ENCODE results near the gene TRIM8.

Gene TRIM8

GRCh38 chr10:102616066-102616770, 28.1 kb upstream of the TRIM8 start:
- DNase-seq = no peak

- no peak for DNase-seq
These were observed 27.2 kb upstream of the TRIM8 start for GRCh38 chr10:102617041-102617440.

DNA sequence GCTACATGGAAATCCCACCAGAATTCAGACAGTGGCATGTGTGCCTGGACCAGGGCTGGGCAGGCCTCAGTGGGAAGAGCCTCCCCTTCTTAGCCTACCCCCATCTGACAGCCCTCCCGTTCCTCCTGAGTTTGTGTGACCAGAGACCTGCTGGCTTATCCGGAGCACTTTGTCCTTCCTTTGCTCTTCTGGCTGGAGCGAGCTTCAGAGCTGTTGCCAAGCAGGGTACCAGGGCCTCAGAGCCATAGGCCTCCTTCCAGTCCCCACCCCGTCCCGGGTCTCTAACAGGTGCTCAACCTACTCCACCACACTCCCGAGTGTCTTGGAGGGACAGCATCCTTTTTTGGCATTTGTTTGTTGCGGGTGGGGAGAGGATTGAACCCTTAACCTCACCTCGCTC, 26.5 kb upstream of the TRIM8 start:
- no peak for DNase-seq

DNA sequence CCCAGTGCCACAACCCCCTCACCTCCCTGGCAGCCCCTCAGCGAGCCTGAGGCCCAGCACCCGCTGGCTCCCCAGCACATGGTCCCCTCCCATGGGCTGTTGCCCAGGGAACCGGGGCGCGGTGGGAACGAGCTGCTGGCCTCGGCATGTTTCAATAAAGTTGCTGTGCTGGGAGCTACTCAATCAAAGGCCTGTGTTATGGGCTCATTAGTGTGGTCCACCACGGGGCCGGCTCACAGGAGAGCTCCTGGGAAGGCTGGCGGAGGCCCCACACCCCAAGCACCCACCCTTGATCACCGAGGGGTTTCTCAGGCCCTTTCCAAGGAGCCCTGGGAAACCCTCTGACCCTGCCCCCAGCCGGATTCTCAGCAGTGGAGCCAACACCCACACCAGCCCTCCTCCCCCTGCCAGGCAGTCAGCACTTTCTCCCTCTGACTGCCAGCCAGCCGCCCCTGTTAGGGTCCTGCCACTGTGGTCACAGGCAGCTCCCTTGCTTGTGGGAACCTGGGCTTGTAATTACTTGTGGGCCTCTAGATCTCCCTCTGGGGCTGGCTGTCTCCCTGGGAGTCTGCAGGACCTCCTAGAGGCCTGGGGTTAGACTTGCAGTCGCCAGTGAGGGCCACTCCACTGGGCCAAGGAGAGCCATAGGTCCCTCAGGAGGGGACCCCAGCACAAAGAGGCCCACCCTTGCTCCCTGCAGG, 24.8 kb upstream of the TRIM8 start:
- DNase-seq = no peak

- no peak for DNase-seq
These were observed 24.1 kb upstream of the TRIM8 start for GRCh38 chr10:102620138-102620590.

DNA sequence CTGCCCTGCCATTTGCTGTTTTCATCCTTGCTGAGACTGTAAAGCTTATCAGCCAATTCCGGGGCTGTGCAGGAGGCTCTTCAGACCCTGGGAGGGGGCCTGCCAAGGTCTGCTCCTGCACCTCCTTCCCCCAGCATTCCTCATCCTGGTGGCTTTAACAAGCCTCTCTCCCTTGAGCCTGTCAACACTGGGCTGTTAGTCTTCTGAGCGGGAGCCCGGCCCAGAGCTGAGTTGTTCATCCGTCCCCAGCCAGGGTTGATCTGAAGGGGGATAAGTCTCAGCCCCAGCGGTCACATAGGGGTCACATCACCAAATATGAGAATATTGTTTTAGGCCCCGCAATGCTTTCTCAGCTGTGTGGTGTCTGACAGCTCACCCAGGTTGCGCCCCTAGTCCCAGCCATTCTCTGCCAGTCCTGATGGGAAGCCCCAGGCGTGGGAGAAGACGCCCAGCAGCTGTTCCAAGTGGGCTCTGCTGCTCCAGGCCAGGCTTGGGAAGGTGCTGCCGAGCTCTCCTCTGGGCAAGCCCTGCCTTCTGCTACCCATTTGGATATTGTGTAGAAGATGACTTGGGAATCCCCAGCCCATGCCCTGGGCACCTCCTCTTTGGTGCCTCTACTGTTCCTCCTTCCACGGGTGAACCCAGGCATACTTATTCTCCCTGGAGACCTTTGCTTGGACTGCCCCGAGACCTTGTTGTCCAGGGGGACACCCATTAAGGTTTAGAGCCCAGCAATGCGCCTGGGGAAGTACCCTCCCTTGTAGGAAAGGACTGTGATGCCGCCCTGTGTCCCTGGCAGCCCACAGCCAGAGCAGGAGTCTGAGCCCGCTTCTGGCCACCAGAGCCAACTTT, 23.5 kb upstream of the TRIM8 start:
- DNase-seq = no peak

DNA sequence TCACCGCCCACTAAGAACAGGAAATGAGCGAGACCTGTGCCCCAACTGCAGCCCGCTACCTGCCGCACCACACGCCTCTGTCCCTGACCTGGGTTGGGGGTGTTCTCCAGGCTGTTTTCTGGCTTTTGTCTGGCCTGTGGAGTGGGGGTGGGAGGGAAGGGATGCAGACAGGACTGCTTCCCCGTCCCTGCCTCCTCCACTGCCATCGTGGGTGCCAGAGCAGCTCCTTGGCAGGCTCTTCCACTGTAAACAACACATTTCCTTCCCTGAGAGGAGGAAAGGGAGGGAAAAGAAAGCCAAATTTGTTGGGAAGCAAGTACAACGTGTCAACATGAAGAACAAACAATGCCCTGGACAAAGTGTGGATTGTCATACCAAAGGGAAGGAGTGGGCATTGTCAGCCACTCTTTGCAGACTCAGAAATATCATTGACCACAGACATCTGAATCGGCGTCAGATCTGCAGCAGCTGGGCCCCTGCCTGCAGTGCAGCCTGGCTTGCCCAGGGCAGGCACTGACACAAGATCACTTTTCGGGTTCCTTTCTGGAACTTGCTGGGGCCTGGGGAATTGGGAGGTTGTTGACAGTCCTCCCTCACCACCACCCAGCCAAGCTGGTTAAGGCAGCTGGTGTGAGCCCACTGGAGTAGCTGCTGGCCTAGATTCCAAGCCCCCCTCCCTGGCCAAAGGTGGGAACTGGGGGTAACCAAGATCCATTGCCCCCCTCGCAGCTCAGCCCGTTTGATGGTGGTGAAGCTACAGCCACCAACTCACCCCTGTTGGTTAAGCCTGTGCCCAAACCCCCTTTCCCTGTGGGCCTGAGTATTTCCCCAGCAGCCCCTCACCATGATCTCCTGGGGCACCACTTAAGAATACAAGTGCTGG, 22.6 kb upstream of the TRIM8 start:
- DNase-seq = no peak

DNA sequence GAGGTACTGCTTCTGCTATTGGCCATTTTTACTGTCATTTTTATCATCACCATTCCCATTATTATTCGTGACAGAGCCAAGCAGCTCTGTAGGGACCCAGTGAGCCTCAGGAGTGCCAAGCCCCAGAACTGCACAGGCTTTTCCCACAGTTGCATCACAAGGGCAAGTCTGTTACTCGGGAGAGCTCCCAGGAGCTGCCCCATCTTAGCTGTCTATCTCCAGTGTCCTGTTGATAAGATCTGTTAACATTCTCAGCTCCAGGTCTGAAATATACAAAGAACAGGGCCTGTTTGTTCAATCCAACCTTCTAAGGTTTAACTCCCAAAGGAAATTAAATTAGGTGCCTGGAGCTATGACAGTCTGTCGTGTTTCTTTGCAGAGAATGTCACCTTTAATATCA, 20.2 kb upstream of the TRIM8 start:
- DNase-seq = no peak

GRCh38 chr10:102624751-102625645, 19.3 kb upstream of the TRIM8 start:
- DNase-seq = no peak

- no peak for DNase-seq
These were observed 18.1 kb upstream of the TRIM8 start for GRCh38 chr10:102626026-102626685.

DNA sequence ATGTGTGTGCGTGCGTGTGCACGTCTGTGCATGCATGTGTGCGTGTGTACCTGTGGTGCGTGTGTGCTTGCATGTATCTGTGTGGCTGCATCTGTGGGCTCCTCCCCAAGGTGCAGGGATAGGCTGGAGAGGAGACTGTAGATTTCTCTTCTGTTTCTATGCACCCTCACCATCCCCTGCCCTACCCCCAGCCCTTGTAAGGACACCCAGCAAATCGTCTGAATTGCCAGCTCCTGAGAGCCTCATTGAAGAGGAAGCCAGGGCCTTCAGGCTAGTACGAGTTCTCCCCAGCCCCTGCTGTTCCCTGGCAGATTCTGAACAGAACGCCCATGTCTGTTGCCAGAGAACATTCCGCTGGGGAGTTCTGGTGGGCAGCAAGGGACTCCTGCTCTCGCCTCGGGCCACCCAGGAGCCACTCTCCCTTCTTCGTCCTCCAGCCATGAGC, 17.0 kb upstream of the TRIM8 start:
- no peak for DNase-seq

DNA sequence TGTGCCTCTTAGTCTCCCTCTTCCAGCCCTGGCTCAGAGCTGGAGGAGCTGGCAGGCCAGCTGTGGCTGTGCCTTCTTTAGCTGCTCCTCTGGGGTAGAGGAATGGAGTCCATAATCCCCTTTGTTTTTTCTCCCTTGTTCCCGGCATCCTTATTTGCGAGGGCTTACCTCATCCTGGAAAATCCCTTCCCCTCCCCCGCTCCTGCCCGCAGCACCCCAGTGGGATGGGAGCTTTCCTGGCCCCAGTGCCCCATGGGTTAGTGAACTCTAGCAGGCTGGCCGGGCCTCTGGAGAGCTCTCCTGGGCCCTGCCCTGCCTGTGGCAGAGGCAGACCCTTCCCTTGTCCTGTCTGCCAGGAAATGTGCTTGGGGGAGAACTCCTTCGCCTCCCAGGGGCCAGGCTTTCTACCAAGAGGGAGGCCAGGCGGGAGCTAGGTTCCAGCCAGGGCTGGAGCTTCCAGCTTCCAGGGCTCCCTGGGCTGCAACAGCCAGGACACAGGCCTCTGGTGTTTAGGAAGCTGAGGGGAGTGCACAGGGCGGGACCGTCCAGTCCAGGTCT, 16.5 kb upstream of the TRIM8 start:
- no peak for DNase-seq

DNA sequence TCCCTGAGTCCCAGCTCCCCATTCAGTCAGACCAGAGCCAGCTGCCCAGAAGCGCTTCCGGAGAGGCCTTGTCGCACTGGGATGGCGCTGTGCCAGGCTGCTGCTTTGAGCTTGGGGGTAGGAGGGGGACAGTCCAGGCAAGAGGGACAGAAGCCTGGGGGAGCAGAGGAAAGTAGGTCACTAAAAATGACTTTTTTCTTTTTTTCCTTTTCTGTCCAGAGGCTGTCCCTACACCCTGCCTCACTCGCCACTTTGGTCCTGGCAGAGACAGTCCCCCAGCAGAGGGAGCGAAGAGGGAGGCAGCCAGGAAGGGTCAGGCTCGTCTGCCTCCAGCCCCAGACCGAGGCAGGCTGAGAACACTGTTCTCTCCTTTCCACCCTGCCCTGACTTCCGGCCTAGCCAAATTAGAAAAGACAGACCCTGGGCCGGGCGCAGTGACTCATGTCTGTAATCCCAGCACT, 15.8 kb upstream of the TRIM8 start:
- DNase-seq = no peak

- no peak for DNase-seq
These were observed 14.3 kb upstream of the TRIM8 start for GRCh38 chr10:102629661-102630614.

DNA sequence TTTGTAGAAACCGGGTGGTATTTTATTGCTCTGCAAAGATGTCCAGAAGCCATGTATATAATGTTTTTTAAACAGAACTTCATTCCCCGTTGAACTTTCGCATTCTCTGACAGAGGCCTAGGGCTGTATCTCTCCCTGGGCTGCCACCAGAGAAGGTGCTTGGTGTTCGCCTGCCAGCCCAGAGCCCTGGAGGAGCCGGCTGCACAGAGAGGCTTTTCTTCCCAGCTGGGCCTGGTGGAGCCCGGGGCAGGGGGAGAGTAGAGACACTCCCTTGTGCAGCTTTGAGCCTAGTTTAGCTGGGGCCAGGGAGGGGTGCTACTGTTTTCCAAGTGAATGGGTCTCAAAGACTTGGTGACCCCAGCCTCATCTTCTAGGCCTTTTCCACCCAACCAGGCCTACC, 13.6 kb upstream of the TRIM8 start:
- no peak for DNase-seq

DNA sequence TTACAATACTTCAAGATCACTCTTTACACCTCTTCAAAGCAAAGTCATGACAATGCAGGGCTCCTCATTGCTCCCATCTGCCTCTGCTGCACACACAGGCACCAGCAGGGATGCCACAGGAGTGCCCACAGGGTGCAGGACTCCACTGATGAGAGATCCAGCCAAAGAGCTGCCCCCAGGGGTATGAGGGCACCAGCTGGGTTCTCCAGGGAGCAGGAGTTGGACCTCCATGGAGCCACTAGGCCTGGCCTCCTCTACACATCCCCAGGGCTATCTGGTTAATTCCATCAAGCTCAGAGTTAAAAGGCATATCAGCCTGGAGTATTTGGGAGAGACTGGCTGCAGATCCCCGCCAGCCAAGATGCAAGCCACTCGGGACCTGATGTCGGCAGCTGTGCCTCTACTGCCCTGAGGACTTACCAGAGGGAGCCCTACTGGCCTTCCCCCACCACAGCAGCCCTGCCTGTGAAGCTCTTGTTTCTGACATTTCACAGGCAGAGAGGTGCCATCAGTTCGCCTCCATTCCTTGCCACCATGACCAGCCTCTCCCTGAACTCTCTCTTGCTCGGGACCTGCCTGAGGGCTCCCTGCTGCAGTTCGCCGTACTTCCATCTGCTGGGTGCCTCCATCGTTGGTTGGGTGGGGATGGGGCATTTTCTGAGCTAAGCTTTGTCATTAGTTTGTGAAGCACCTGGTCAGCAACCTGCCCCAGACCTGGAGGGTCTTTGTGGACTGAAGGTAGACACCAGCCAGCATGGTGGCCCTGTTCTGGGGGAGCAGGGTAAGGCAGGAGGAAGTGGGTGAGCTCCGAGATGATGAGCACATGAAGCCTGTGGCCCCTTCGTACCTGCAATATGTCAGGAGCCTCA, 12.5 kb upstream of the TRIM8 start:
- DNase-seq = no peak

DNA sequence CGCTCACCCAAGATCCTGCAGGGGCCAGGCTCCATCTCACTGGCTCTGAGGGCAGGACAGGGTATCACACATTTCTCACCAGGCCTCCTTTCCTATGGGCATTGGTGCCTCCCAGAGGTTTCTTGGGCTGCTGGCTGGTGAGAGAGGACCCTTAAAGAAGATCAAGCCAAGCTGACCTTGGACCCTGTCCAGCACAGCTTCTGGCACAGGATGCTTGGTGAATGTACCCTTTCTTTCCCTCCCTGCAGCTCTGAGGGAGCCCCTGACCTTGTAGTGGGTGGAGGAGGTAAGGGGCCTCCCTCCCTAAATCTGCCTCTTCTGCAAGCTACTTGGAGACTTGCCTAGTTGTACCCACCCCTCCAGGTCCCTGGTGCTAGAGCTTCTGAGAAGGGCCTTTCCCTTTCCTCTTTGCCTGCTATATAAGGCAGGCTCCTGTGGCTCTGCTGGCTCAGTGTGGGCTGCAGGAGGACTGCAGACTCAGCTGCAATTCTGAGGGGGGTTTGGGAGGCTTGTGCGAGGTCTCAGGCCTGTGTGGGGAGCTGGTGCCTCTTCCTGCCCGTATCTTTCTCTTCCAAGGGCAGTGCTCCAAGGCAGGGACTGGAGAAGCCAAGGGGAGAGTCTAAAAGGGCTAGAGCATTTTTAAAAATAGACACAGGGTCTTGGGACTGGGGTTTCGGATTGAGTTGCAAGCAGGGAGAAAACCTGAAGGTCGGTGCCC, 11.7 kb upstream of the TRIM8 start:
- DNase-seq = no peak
